H1 (cell line): ENCODE measurements around the gene ATF7IP2. TPM values are rescaled to one million over a fixed set of nuclear protein-coding genes. Genes with fewer than 3 reads are reported as not detected.

Experiments
- CTCF ChIA-PET: fragments of 300-600 bp; sonication (Branson Sonifier 250); formaldehyde crosslinking; loops from one replicate; lab custom pipeline; 2021; ENCODE audit not compliant: partially characterized antibody; lab: Charles Lee
- POLR2A ChIA-PET: fragments of 300-600 bp; sonication (Branson Sonifier 250); formaldehyde crosslinking; loops from one replicate; lab custom pipeline; 2021; ENCODE audit warnings: inconsistent platforms; ENCODE audit not compliant: partially characterized antibody; lab: Charles Lee
- DNase-seq, 2 experiments: peaks; one replicate each; pipeline versions ENCODE4 v3.0.0 to v3.0.0-alpha.2; 2010 to 2022; ENCODE audit warnings: low spot score in 2 of 2, low read depth in 1 of 2, mixed read lengths in 1 of 2
- FAIRE-seq: peaks from 2 replicates; lab custom pipeline; 2011; peaks lifted over from hg19 to GRCh38; lab: Jason Lieb, UNC
- H2AFZ ChIP-seq: 2 replicates; pipeline ENCODE4 v1.8.1; 2012; ENCODE audit warnings: low read length, inconsistent platforms
- H2AK5ac ChIP-seq: 2 replicates; pipeline ENCODE4 v1.6.1; 2013; ENCODE audit warnings: low read depth, low read length
- H2BK120ac ChIP-seq: replicated peaks from 2 replicates; pipeline ENCODE3; 2013; ENCODE audit warnings: low read depth, low read length, inconsistent platforms
- H2BK12ac ChIP-seq: 2 replicates; pipeline ENCODE4 v1.6.1; 2013; ENCODE audit warnings: low read depth, low read length
- H2BK15ac ChIP-seq: 2 replicates; pipeline ENCODE4 v1.6.1; 2013; ENCODE audit warnings: low read length
- H2BK20ac ChIP-seq: 2 replicates; pipeline ENCODE4 v1.6.1; 2013; ENCODE audit warnings: low read length
- H2BK5ac ChIP-seq: 2 replicates; pipeline ENCODE4 v1.6.1; 2013; ENCODE audit warnings: low read depth, low read length
- H3K14ac ChIP-seq: 2 replicates; pipeline ENCODE4 v1.6.1; 2013; ENCODE audit warnings: inconsistent platforms; ENCODE audit not compliant: insufficient read length
- H3K18ac ChIP-seq: 2 replicates; pipeline ENCODE4 v1.6.1; 2013; ENCODE audit warnings: low read length; ENCODE audit errors: extremely low read depth
- H3K23ac ChIP-seq: 2 replicates; pipeline ENCODE4 v1.6.1; 2013; ENCODE audit warnings: inconsistent platforms; ENCODE audit not compliant: insufficient read length
- H3K23me2 ChIP-seq: 2 replicates; pipeline ENCODE4 v1.6.1; 2013; ENCODE audit warnings: low read depth, low read length
- H3K27ac ChIP-seq: 2 replicates; pipeline ENCODE4 v1.6.1; 2011; ENCODE audit warnings: low read depth, low read length, inconsistent platforms
- H3K27me3 ChIP-seq, 4 experiments: replicated peaks in 1 of 4; 1 replicate in 1 of 4; 2 replicates in 3 of 4; pipeline versions ENCODE4 v1.6.1 to v1.8.1; 2011 to 2013; ENCODE audit warnings: low read length in 3 of 4, mild to moderate bottlenecking in 3 of 4, inconsistent platforms in 2 of 4, mixed read lengths in 2 of 4, moderate library complexity in 1 of 4; ENCODE audit not compliant: control insufficient read depth in 3 of 4, insufficient read depth in 3 of 4; ENCODE audit errors: extremely low read depth in 1 of 4
- H3K36me3 ChIP-seq, 4 experiments: 2 replicates each; pipeline versions ENCODE4 v1.6.1 to v1.8.1; 2011 to 2013; ENCODE audit warnings: mild to moderate bottlenecking in 4 of 4, low read length in 3 of 4, moderate library complexity in 2 of 4, control low read depth in 1 of 4, inconsistent platforms in 1 of 4; ENCODE audit not compliant: insufficient read depth in 4 of 4, control insufficient read depth in 2 of 4
- H3K4ac ChIP-seq: replicated peaks from 2 replicates; pipeline ENCODE3; 2013; ENCODE audit warnings: low read length, low read depth, mixed read lengths, inconsistent platforms; ENCODE audit not compliant: insufficient read length
- H3K4me1 ChIP-seq, 4 experiments: replicated peaks in 1 of 4; 1 replicate in 1 of 4; 2 replicates in 3 of 4; pipeline versions ENCODE4 v1.6.1 to v1.8.1; 2011 to 2013; ENCODE audit warnings: low read length in 3 of 4, inconsistent platforms in 2 of 4, mixed read lengths in 1 of 4; ENCODE audit not compliant: insufficient read depth in 4 of 4, control insufficient read depth in 3 of 4
- H3K4me2 ChIP-seq, 2 experiments: 2 replicates each; pipeline versions ENCODE4 v1.6.1 to v1.8.1; 2011 to 2013; ENCODE audit warnings: low read depth in 2 of 2, low read length in 2 of 2, control low read depth in 1 of 2, inconsistent platforms in 1 of 2, mild to moderate bottlenecking in 1 of 2; ENCODE audit not compliant: insufficient read depth in 1 of 2
- H3K4me3 ChIP-seq, 4 experiments: fragments of 200-600, 300-600 bp in 1 of 4; sonication (generic), shearing (Covaris generic), sonication (Bioruptor Twin) in 1 of 4; 2 replicates each; pipeline versions ENCODE4 v1.5.1 to v1.8.1; 2011 to 2016; ENCODE audit warnings: low read length in 4 of 4, low read depth in 3 of 4, control low read depth in 2 of 4, inconsistent platforms in 2 of 4, mild to moderate bottlenecking in 2 of 4, mixed read lengths in 1 of 4, moderate library complexity in 1 of 4; ENCODE audit not compliant: insufficient read depth in 2 of 4; ENCODE audit errors: extremely low read depth in 1 of 4
- H3K56ac ChIP-seq: replicated peaks from 2 replicates; pipeline ENCODE3; 2013; ENCODE audit warnings: low read depth, mild to moderate bottlenecking, mixed read lengths, low read length, inconsistent platforms; ENCODE audit not compliant: insufficient read length
- H3K79me1 ChIP-seq: 2 replicates; pipeline ENCODE4 v1.6.1; 2013; ENCODE audit warnings: low read depth, low read length, control low read depth
- H3K79me2 ChIP-seq, 2 experiments: 2 replicates each; pipeline versions ENCODE4 v1.6.1 to v1.8.1; 2012 to 2013; ENCODE audit warnings: low read length in 2 of 2, mild to moderate bottlenecking in 2 of 2, inconsistent platforms in 1 of 2; ENCODE audit not compliant: insufficient read depth in 2 of 2, control insufficient read depth in 1 of 2
- H3K9ac ChIP-seq, 4 experiments: replicated peaks in 1 of 4; 1 replicate in 1 of 4; 2 replicates in 3 of 4; pipeline versions ENCODE4 v1.6.1 to v1.8.1; 2011 to 2013; ENCODE audit warnings: low read depth in 3 of 4, low read length in 3 of 4, control low read depth in 2 of 4, mild to moderate bottlenecking in 2 of 4, moderate library complexity in 2 of 4, inconsistent platforms in 1 of 4; ENCODE audit errors: extremely low read depth in 1 of 4
- H3K9me3 ChIP-seq, 2 experiments: 2 replicates each; pipeline versions ENCODE4 v1.6.1 to v1.8.1; 2012 to 2013; ENCODE audit warnings: mild to moderate bottlenecking in 2 of 2, moderate library complexity in 2 of 2, control low read depth in 1 of 2, inconsistent platforms in 1 of 2, low read depth in 1 of 2, low read length in 1 of 2, mixed read lengths in 1 of 2; ENCODE audit not compliant: insufficient read depth in 2 of 2
- H4K20me1 ChIP-seq, 2 experiments: replicated peaks in 1 of 2; 2 replicates each; pipeline versions ENCODE3 to v1.8.1; 2011 to 2013; ENCODE audit warnings: inconsistent platforms in 2 of 2, low read length in 2 of 2, mild to moderate bottlenecking in 1 of 2; ENCODE audit not compliant: insufficient read depth in 2 of 2, control insufficient read depth in 1 of 2
- H4K5ac ChIP-seq: 2 replicates; pipeline ENCODE4 v1.6.1; 2013; ENCODE audit warnings: low read length, low read depth, mixed read lengths, inconsistent platforms; ENCODE audit not compliant: insufficient read length
- H4K8ac ChIP-seq: 2 replicates; pipeline ENCODE4 v1.8.0; 2013; ENCODE audit warnings: mild to moderate bottlenecking, moderate library complexity, low read length, inconsistent platforms; ENCODE audit not compliant: insufficient read depth; ENCODE audit errors: extremely low read depth
- H4K91ac ChIP-seq: replicated peaks from 2 replicates; pipeline ENCODE3; 2013; ENCODE audit warnings: low read length, mixed read lengths, inconsistent platforms; ENCODE audit not compliant: insufficient read length
- BCL11A ChIP-seq, 2 experiments: IDR thresholded peaks; one replicate each; pipeline ENCODE4 v1.6.1; 2011; ENCODE audit warnings: low read depth in 2 of 2, low read length in 2 of 2, mild to moderate bottlenecking in 2 of 2
- CHD2 ChIP-seq: IDR thresholded peaks from 2 replicates; pipeline ENCODE4 v1.6.1; 2012; ENCODE audit warnings: low read length, improper control_type of control experiment
- GABPA ChIP-seq: IDR thresholded peaks from 2 replicates; pipeline ENCODE4 v1.6.1; 2011; ENCODE audit warnings: mild to moderate bottlenecking, low read length, moderate library complexity, borderline replicate concordance; ENCODE audit not compliant: insufficient read depth
- JUN ChIP-seq: IDR thresholded peaks from 2 replicates; pipeline ENCODE4 v1.6.1; 2011; ENCODE audit warnings: low read depth, mild to moderate bottlenecking, improper control_type of control experiment, low read length
- MAFK ChIP-seq: IDR thresholded peaks from 2 replicates; pipeline ENCODE4 v1.6.1; 2012; ENCODE audit warnings: low read depth, mild to moderate bottlenecking, improper control_type of control experiment, low read length
- WGBS, 2 experiments: shearing (Covaris generic) in 1 of 2; methylation state at CpG; one replicate each; pipeline versions ENCODE4 v1.1.6 to v1.1.7; 2013 to 2015; ENCODE audit warnings: low lambda C conversion rate in 2 of 2, mixed read lengths in 2 of 2, inconsistent platforms in 1 of 2, low coverage in 1 of 2, missing lambda C conversion rate in 1 of 2; ENCODE audit not compliant: insufficient replicate concordance in 2 of 2, insufficient coverage in 1 of 2, insufficient read length in 1 of 2; ENCODE audit errors: extremely low coverage in 1 of 2, missing lambda C conversion rate in 1 of 2; 5-methylcytosine and 5-hydroxymethylcytosine counted together
- polyA plus RNA-seq, 7 experiments: library from polyadenylated mRNA; depleted of rRNA in 3 of 7; stranded (reverse) in 5 of 7; unstranded in 2 of 7; fragments of >200 nt in 5 of 7; fragments of 200-250 nt in 2 of 7; gene quantifications; 1 replicate in 5 of 7; 2 replicates in 1 of 7; 4 replicates in 1 of 7; pipeline versions ENCODE4 v1.2.1 to v1.2.3, GENCODE V29; 2011 to 2013; ENCODE audit warnings: missing spikeins in 2 of 7, mixed read lengths in 2 of 7
- total RNA-seq: library from RNA; stranded (reverse); fragmentation: NEBNext Ultra II Directional; extraction: Animal tissue kit (Norgen Biotek cat#: 25700); gene quantifications from 2 replicates; pipeline ENCODE4 v1.2.1, GENCODE V29; 2021

Gene ATF7IP2
- total and polyA plus RNA-seq, 2 of the 8 experiments (the other 6 are each of a cell fraction or from before 2014, with no cell fraction given): 28.7 to 32.8 TPM

- TF ChIP-seq GABPA (no peak), JUN (no peak), BCL11A (IDR thresholded peaks at IDR 0.05; ENCODE audit: low read depth in 2 of 2, low read length in 2 of 2) (no peak), CHD2 (no peak), MAFK (no peak)
- no peak overlapping the region; the same call in 1 of the 2 replicates for H2BK5ac ChIP-seq
- no peaks in the 10 kb centered on the region for H3K23me2 ChIP-seq
- H4K91ac ChIP-seq: no peak overlapping the region
- no peaks in the 10 kb centered on the region for H3K9me3 ChIP-seq
- no peak for DNase-seq
- no peak overlapping the region for H2AFZ ChIP-seq
- no peak overlapping the region for H2AK5ac ChIP-seq
- no peak overlapping the region for H2BK120ac ChIP-seq
- CTCF ChIA-PET: interaction anchor here (0.6 to 1.7 kb wide), 5 partner anchors 12 to 33 kb away, joined by 3 to 4 read pairs (median 3); no protein-coding TSS in a partner anchor
- WGBS, 2 experiments: 88% methylated on average over 8 of the region's 8 CpGs; no CpG with 5 or more reads in 1 of the 2 experiments
- no peak overlapping the region for H3K23ac ChIP-seq
- 0 out of 2 replicates have a peak overlapping the region, but pooled peaks have one; percentile 21 for H2BK20ac ChIP-seq
- no peak overlapping the region for H3K9ac ChIP-seq
- no peak overlapping the region for H3K4me2 ChIP-seq
- H3K27me3 ChIP-seq: no peaks in the 10 kb centered on the region
- H3K79me2 ChIP-seq: no peaks in the 10 kb centered on the region
- no peak overlapping the region for H4K5ac ChIP-seq
- no peaks in the 10 kb centered on the region for H4K20me1 ChIP-seq
- no peak overlapping the region for H3K56ac ChIP-seq
- no peaks in the 10 kb centered on the region for H3K79me1 ChIP-seq
- H3K27ac ChIP-seq: no peak overlapping the region
- POLR2A ChIA-PET: interaction anchor here (2.3 kb wide), 1 partner anchor 12 kb away, joined by 8 read pairs; no protein-coding TSS in a partner anchor
- H3K18ac ChIP-seq: no peak overlapping the region
- FAIRE-seq: no peak
- H3K14ac ChIP-seq: no peak overlapping the region
- H3K4me3 ChIP-seq: no peak overlapping the region
- no peak overlapping the region for H3K4ac ChIP-seq
- no peak overlapping the region for H2BK15ac ChIP-seq
- H4K8ac ChIP-seq: peak overlapping the region; percentile 51; the same call in 1 of the 2 replicates
- H3K4me1 ChIP-seq: peaks cover 0 to 7% (median 0%) of the 10 kb centered on the region in 4 experiments; a peak in 1 of 7 replicates
- H3K36me3 ChIP-seq: no peaks in the 10 kb centered on the region
- H2BK12ac ChIP-seq: 0 out of 2 replicates have a peak overlapping the region, but pooled peaks have one; percentile 20
Observed at GRCh38 chr16:10493276-10493675, 107.4 kb downstream of the ATF7IP2 start.
